K562 (cell line): ENCODE measurements around the gene RECK. TPM values are rescaled to one million over a fixed set of nuclear protein-coding genes. Genes with fewer than 3 reads are reported as not detected.
A peak's percentile ranks its signal among the peaks of the same experiment; 100 is the strongest.

Experiments
- ADNP ChIP-seq: fragments of 200-800 bp; sonication (Bioruptor generic); IDR thresholded peaks from 2 replicates; pipeline ENCODE4 v1.6.1; 2016; ENCODE audit warnings: missing genetic modification characterization, missing compliant biosample characterization
- ARHGAP35 ChIP-seq: fragments of 450-650 bp; IDR thresholded peaks from 2 replicates; pipeline ENCODE4 v1.6.1; 2018; ENCODE audit not compliant: partially characterized antibody
- BCOR ChIP-seq: fragments of 450-650 bp; IDR thresholded peaks from 2 replicates; pipeline ENCODE4 v1.6.1; 2016
- CBX1 ChIP-seq: sonication (generic); IDR thresholded peaks from 2 replicates; pipeline ENCODE4 v1.6.1; 2016; ENCODE audit warnings: antibody characterized with exemption, low read depth, mild to moderate bottlenecking
- DEAF1 ChIP-seq: fragments of 450-650 bp; formaldehyde crosslinking; IDR thresholded peaks from 2 replicates; pipeline ENCODE4 v1.4.0; 2020; ENCODE audit warnings: mild to moderate bottlenecking, moderate library complexity
- HDAC2 ChIP-seq: fragments of 450-650 bp; IDR thresholded peaks from 2 replicates; pipeline ENCODE4 v1.6.1; 2016; ENCODE audit warnings: mild to moderate bottlenecking
- L3MBTL2 ChIP-seq: fragments of 450-650 bp; IDR thresholded peaks from 2 replicates; pipeline ENCODE4 v1.6.1; 2016; ENCODE audit warnings: mild to moderate bottlenecking, moderate library complexity
- MAZ ChIP-seq, 2 experiments: fragments of 450-650 bp in 1 of 2; sonication (generic) in 1 of 2; formaldehyde crosslinking; IDR thresholded peaks in 1 of 2; conservative IDR thresholded peaks in 1 of 2; 2 replicates each; pipeline versions ENCODE4 v1.4.0 to v1.5.0; 2020; ENCODE audit warnings: mild to moderate bottlenecking in 1 of 2, missing genetic modification reagents in 1 of 2
- NRF1 ChIP-seq, 2 experiments: fragments of 450-650 bp; IDR thresholded peaks in 1 of 2; conservative IDR thresholded peaks in 1 of 2; 2 replicates each; pipeline ENCODE4 v1.6.1; 2014; ENCODE audit warnings: mild to moderate bottlenecking in 2 of 2
- PHF20 ChIP-seq: fragments of 450-650 bp; IDR thresholded peaks from 2 replicates; pipeline ENCODE4 v1.6.1; 2018; ENCODE audit not compliant: partially characterized antibody
- POLR2AphosphoS2 ChIP-seq: IDR thresholded peaks from 2 replicates; pipeline ENCODE4 v1.6.1; 2012; ENCODE audit warnings: low read length, improper control_type of control experiment
- RAD21 ChIP-seq, 2 experiments: fragments of 250-450 bp in 1 of 2; fragments of 450-650 bp in 1 of 2; sonication (Bioruptor Pico) in 1 of 2; formaldehyde crosslinking in 1 of 2; IDR thresholded peaks in 1 of 2; conservative IDR thresholded peaks in 1 of 2; 2 replicates each; pipeline versions ENCODE4 v1.4.0 to v1.8.0; 2020 to 2022; ENCODE audit warnings: mild to moderate bottlenecking in 2 of 2, moderate library complexity in 1 of 2
- RB1 ChIP-seq: fragments of 450-650 bp; IDR thresholded peaks from 2 replicates; pipeline ENCODE4 v1.6.1; 2017; ENCODE audit warnings: low read depth, mild to moderate bottlenecking
- RCOR1 ChIP-seq, 2 experiments: IDR thresholded peaks; 2 replicates each; pipeline ENCODE4 v1.6.1; 2012; ENCODE audit warnings: low read depth in 2 of 2, low read length in 2 of 2, borderline replicate concordance in 1 of 2, improper control_type of control experiment in 1 of 2
- SMARCA5 ChIP-seq: fragments of 450-650 bp; IDR thresholded peaks from 2 replicates; pipeline ENCODE4 v1.6.1; 2016
- SMC3 ChIP-seq: conservative IDR thresholded peaks from 2 replicates; pipeline ENCODE4 v1.6.1; 2011; ENCODE audit warnings: low read depth, low read length, improper control_type of control experiment; ENCODE audit not compliant: insufficient read depth
- ZBTB1 ChIP-seq: sonication (generic); formaldehyde crosslinking; IDR thresholded peaks from 2 replicates; pipeline ENCODE4 v1.8.1; 2023; ENCODE audit warnings: missing genetic modification reagents, low read depth, mild to moderate bottlenecking, borderline replicate concordance
- ZBTB7A ChIP-seq: IDR thresholded peaks from 2 replicates; pipeline ENCODE4 v1.6.1; 2011; ENCODE audit warnings: low read depth, mild to moderate bottlenecking, low read length, moderate library complexity, borderline replicate concordance; ENCODE audit not compliant: control insufficient read depth
- ZNF224 ChIP-seq: sonication (generic); formaldehyde crosslinking; IDR thresholded peaks from 2 replicates; pipeline ENCODE4 v1.8.0; 2022; ENCODE audit warnings: mild to moderate bottlenecking, missing genetic modification reagents
- polyA plus RNA-seq, 8 experiments: library from polyadenylated mRNA; depleted of rRNA in 4 of 8; stranded (reverse) in 5 of 8; unstranded in 3 of 8; fragments of >200 nt; fragmentation: Nextera tagmentation in 2 of 8; fragmentation: Illumina TruSeq in 1 of 8; extraction: Ambion mirVana in 2 of 8; extraction: Trizol in 1 of 8; gene quantifications; 2 replicates each; pipeline versions ENCODE4 v1.2.1 to v1.2.3, GENCODE V29; 2011 to 2014; ENCODE audit warnings: inconsistent platforms in 1 of 8, missing spikeins in 1 of 8
- total RNA-seq, 7 experiments: library from RNA; depleted of rRNA in 6 of 7; stranded (reverse); fragments of >200 nt in 6 of 7; fragmentation: Illumina TruSeq in 2 of 7; extraction: Trizol in 2 of 7; gene quantifications; 2 replicates each; pipeline versions ENCODE4 v1.2.1 to v1.2.3, GENCODE V29; 2011 to 2021; ENCODE audit warnings: low replicate concordance in 1 of 7
- TF ChIP-seq, protein P1 (sequence below): sonication (generic); formaldehyde crosslinking; IDR thresholded peaks from 2 replicates; pipeline ENCODE4 v1.5.0; 2020; ENCODE audit warnings: missing genetic modification reagents
- TF ChIP-seq, protein P2 (sequence below), 2 experiments: IDR thresholded peaks; 2 replicates each; pipeline ENCODE4 v1.6.1; 2011; ENCODE audit warnings: borderline replicate concordance in 1 of 2, control low read depth in 1 of 2, low read depth in 1 of 2, low read length in 1 of 2, mild to moderate bottlenecking in 1 of 2, mixed read lengths in 1 of 2, moderate library complexity in 1 of 2; ENCODE audit not compliant: insufficient read depth in 1 of 2, insufficient read length in 1 of 2, poor library complexity in 1 of 2, severe bottlenecking in 1 of 2; ENCODE audit errors: extremely low read depth in 1 of 2
- TF ChIP-seq, protein P3 (sequence below), 2 experiments: fragments of 450-650 bp; IDR thresholded peaks; 2 replicates each; pipeline ENCODE4 v1.6.1; 2016

Gene RECK
- total and polyA plus RNA-seq, 9 of the 15 experiments (the other 6 are each of a cell fraction or from before 2014, with no cell fraction given) = 0.04 to 0.36 (median 0.16) TPM

DNA sequence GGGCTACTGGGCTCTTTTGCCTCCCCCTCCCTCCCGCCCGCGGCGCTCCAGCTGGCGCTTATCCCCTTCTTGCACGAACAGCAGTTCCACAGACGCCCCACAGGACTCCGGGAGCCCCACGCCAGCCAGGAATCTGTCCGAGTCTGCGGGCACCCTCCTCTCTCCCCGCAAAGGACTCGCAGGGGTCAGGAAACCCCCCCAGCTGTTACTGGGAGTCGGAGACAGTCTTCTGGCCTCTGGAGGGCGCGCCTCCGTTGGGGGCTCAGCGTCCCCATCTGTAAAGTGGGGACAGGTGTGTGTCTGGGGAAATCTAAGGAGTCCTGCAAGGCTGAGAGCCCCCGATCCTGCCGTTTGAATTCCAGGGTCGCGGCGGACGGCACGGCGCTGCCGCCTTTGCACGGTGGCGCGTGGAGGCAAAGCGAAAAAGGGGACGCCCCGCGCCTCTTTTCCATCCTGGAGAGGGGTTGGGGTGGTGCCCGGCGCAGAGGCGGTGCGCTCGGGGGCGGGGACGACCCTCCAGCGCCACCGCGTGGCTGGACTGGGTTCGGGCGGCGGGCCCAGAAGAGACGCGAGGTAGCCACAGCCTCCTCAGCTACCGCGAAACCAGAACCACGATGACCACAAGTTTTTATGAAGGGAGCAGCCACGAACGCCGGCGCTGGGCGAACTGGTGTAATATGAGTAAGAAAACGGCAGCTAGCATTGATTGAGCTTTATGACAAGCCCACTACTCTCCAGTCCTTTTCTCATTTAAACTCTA, 129.6 kb downstream of the RECK start (continued):
- TF ChIP-seq DEAF1 (CRISPR knock-in tag) (peak; percentile 55; the same call in 1 of the 2 replicates), HDAC2 (peak; percentile 35; the same call in 1 of the 2 replicates), NRF1 (conservative IDR thresholded peaks at IDR 0.05 in 1 of 2, IDR thresholded peaks at IDR 0.05 in 1 of 2) (peak; percentile 57 to 64), SMARCA5 (peak; percentile 78; the same call in 1 of the 2 replicates), ZBTB7A (0 out of 2 replicates have a peak, but pooled peaks have one; percentile 28), RAD21 (CRISPR knock-in tag; conservative IDR thresholded peaks at IDR 0.05 in 1 of 2, IDR thresholded peaks at IDR 0.05 in 1 of 2) (peak; percentile 59 to 76), L3MBTL2 (peak; percentile 57), ZNF224 (CRISPR knock-in tag) (no peak), PHF20 (peak; percentile 17), ADNP (tag) (peak; percentile 83), ARHGAP35 (no peak), RB1 (peak; percentile 61; the same call in 1 of the 2 replicates), ZBTB1 (CRISPR knock-in tag) (peak; percentile 99), POLR2AphosphoS2 (no peak), SMC3 (peak; percentile 71), CBX1 (peak; percentile 43; the same call in 1 of the 2 replicates), BCOR (peak; percentile 94), MAZ (CRISPR knock-in tag; conservative IDR thresholded peaks at IDR 0.05 in 1 of 2, IDR thresholded peaks at IDR 0.05 in 1 of 2) (peak; percentile 20 to 54; a peak in 2 of 4 replicates), RCOR1 (IDR thresholded peaks at IDR 0.05; ENCODE audit: borderline replicate concordance in 1 of 2, low read depth in 2 of 2, low read length in 2 of 2) (peak in 1 of 2 experiments; percentile 44; a peak in 1 of 4 replicates)
- TF ChIP-seq, protein P1, sequence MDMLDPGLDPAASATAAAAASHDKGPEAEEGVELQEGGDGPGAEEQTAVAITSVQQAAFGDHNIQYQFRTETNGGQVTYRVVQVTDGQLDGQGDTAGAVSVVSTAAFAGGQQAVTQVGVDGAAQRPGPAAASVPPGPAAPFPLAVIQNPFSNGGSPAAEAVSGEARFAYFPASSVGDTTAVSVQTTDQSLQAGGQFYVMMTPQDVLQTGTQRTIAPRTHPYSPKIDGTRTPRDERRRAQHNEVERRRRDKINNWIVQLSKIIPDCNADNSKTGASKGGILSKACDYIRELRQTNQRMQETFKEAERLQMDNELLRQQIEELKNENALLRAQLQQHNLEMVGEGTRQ (CRISPR knock-in tag) = no peak
- TF ChIP-seq, protein P2, sequence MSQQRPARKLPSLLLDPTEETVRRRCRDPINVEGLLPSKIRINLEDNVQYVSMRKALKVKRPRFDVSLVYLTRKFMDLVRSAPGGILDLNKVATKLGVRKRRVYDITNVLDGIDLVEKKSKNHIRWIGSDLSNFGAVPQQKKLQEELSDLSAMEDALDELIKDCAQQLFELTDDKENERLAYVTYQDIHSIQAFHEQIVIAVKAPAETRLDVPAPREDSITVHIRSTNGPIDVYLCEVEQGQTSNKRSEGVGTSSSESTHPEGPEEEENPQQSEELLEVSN (IDR thresholded peaks at IDR 0.05; ENCODE audit: borderline replicate concordance in 1 of 2, extremely low read depth in 1 of 2, insufficient read depth in 1 of 2, insufficient read length in 1 of 2, low read depth in 1 of 2, low read length in 1 of 2, poor library complexity in 1 of 2, severe bottlenecking in 1 of 2) = peak in 1 of 2 experiments; percentile 53
- TF ChIP-seq, protein P3, sequence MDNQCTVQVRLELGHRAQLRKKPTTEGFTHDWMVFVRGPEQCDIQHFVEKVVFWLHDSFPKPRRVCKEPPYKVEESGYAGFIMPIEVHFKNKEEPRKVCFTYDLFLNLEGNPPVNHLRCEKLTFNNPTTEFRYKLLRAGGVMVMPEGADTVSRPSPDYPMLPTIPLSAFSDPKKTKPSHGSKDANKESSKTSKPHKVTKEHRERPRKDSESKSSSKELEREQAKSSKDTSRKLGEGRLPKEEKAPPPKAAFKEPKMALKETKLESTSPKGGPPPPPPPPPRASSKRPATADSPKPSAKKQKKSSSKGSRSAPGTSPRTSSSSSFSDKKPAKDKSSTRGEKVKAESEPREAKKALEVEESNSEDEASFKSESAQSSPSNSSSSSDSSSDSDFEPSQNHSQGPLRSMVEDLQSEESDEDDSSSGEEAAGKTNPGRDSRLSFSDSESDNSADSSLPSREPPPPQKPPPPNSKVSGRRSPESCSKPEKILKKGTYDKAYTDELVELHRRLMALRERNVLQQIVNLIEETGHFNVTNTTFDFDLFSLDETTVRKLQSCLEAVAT (IDR thresholded peaks at IDR 0.05) = 0 out of 4 replicates have a peak, but pooled peaks of 1 of the 2 experiments have one; percentile 30
